Measurements from ENCODE around the gene PRKCH.
"Not testable (repeated sequence)": the region's sequence is repeated elsewhere in the genome, so short reads cannot be mapped to it uniquely, and the experiment has no call there.

The PRKCH gene

GRCh38 chr14:61516964-61517653 lies 195.7 kb downstream of the PRKCH start:
- DNase-seq: no peak

GRCh38 chr14:61517911-61518384 lies 196.6 kb downstream of the PRKCH start:
- DNase-seq: no peak

GRCh38 chr14:61518403-61518802 lies 197.0 kb downstream of the PRKCH start:
- no peak for DNase-seq

GRCh38 chr14:61519106-61519505 lies 197.7 kb downstream of the PRKCH start:
- DNase-seq: no peak

GRCh38 chr14:61519735-61520134 lies 198.4 kb downstream of the PRKCH start:
- DNase-seq: no peak

GRCh38 chr14:61520576-61520975 lies 199.2 kb downstream of the PRKCH start:
- DNase-seq: peak; percentile 83

- DNase-seq: no peak
These were observed 200.4 kb downstream of the PRKCH start for GRCh38 chr14:61521773-61522172.

- no peak for DNase-seq
These were observed 202.4 kb downstream of the PRKCH start for GRCh38 chr14:61523751-61524150.

- peak; percentile 48 for DNase-seq
These were observed 202.9 kb downstream of the PRKCH start for GRCh38 chr14:61524211-61524806.

- no peak for DNase-seq
These were observed 203.5 kb downstream of the PRKCH start for GRCh38 chr14:61524936-61525292.

- DNase-seq: no peak
These were observed 204.1 kb downstream of the PRKCH start for GRCh38 chr14:61525293-61526011.

GRCh38 chr14:61526405-61527312 lies 205.3 kb downstream of the PRKCH start:
- DNase-seq: no peak

GRCh38 chr14:61527325-61528100 lies 206.1 kb downstream of the PRKCH start:
- DNase-seq: peak; percentile 81

GRCh38 chr14:61528591-61529021 lies 207.2 kb downstream of the PRKCH start:
- DNase-seq: peak; percentile 91

GRCh38 chr14:61529360-61529759 lies 208.0 kb downstream of the PRKCH start:
- DNase-seq: not testable (repeated sequence)

GRCh38 chr14:61530296-61530695 lies 208.9 kb downstream of the PRKCH start:
- no peak for DNase-seq

GRCh38 chr14:61530896-61531295 lies 209.5 kb downstream of the PRKCH start:
- no peak for DNase-seq

GRCh38 chr14:61531465-61532122 lies 210.2 kb downstream of the PRKCH start:
- DNase-seq: no peak

GRCh38 chr14:61532123-61532505 lies 210.7 kb downstream of the PRKCH start:
- no peak for DNase-seq

GRCh38 chr14:61532763-61533162 lies 211.4 kb downstream of the PRKCH start:
- DNase-seq: no peak
